OCI-LY3 (cell line): ENCODE results near the gene EFHC1.

Source experiments
- CTCF ChIP-seq: fragments of 200-600, 300-600 bp; sonication (generic); IDR thresholded peaks from 2 replicates; pipeline ENCODE4 v1.5.1; 2014; ENCODE audit warnings: antibody characterized with exemption, low read length, low read depth
- EZH2phosphoT487 ChIP-seq: fragments of 200-600 bp; shearing (Covaris generic); IDR thresholded peaks from 2 replicates; pipeline ENCODE4 v1.6.1; 2018; ENCODE audit warnings: antibody characterized with exemption, mixed run types, low read depth

- TF ChIP-seq CTCF (no peak), EZH2phosphoT487 (no peak)
These were observed 24.2 kb upstream of the EFHC1 start for GRCh38 chr6:52395969-52396368.
